PC-9 (cell line): ENCODE data around the gene RPL37A.

Experiments used
- CTCF ChIP-seq: fragments of 200-600 bp; sonication (generic); conservative IDR thresholded peaks from 2 replicates; pipeline ENCODE4 v1.6.1; 2017; ENCODE audit warnings: mixed run types, antibody characterized with exemption, mild to moderate bottlenecking, moderate library complexity
- EZH2 ChIP-seq: fragments of 200-600 bp; sonication (generic); IDR thresholded peaks from 2 replicates; pipeline ENCODE4 v1.8.0; 2017; ENCODE audit warnings: antibody characterized with exemption, low read depth

GRCh38 chr2:216478791-216479190 is 19.9 kb upstream of the RPL37A start:
- TF ChIP-seq EZH2 (no peak), CTCF (no peak)
